HPDE6-E6E7 (cell line): Measurements from ENCODE around the gene WWOX.

ENCODE experiments used
- DNase-seq: peaks from one replicate; pipeline ENCODE4 v3.0.0; 2011; ENCODE audit warnings: missing footprints; ENCODE audit errors: extremely low spot score

The WWOX gene

DNA sequence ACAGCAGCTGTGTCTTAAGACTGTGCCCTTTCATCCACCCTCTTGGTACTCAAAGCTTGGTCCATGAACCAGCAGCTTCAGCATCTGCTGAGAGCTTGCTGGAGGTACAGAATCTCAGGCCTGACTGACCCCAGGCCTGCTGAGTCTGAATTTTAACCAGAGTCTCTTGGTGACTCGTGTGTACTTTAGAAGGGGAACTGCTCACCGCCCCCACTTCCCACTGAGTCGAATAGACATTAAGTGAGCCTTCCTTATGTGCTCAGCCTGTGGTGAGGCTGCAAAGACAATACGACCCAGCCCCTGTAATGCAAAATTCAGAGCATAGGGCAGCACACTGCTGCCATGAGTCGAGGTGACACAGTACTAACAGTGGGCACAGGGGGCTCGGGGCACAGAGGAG, 662.8 kb downstream of the WWOX start:
- DNase-seq, result no peak

DNA sequence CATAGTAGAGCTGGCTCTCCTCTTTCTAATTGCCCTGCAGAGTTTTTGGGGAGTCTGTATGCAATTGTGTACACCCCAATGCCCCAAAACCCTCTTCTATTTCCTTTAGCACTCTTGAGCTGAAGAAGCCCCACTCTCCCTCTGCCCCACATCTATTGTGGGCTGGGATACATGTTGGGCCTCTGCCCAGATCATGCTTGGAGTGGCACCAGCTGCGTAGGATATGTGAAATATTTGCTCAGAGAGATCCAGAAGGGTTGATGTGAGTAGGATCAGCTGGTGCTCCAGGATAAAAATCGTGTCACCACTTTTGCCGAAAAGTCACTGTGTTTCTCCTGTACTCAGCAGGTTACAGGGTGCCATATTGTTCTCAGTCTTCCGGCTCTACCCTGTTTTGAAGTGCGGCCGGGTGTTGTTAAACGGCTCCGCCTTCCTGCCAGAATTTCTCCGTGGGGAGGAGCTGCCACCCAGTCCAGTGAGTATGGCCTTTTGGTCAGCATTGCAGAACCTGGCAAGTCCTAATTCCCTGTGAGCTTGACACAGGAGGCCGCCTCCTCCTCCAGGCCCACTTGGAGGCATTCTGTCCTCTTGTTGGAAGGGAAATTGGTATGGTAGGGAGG, 664.5 kb downstream of the WWOX start:
- DNase-seq, result no peak

DNA sequence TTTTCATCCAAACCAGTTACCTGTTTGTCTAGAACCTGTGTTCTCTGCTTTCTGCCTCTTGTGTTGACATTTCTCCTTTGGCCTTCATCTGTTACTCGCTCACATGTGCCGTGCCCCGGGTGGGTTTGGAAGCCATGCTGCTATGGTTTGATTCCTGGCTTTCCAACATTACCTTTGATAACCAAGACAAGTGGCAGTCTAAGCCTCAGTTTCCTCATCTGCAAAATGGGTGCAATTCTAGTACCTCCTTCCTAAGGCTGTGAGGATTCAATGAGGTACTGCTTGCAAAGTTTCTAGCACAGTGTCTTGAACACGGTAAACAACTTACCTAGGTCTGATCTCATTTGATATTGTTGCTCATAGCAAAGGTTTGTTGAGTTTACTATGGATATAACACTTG, 665.0 kb downstream of the WWOX start:
- no peak for DNase-seq

DNA sequence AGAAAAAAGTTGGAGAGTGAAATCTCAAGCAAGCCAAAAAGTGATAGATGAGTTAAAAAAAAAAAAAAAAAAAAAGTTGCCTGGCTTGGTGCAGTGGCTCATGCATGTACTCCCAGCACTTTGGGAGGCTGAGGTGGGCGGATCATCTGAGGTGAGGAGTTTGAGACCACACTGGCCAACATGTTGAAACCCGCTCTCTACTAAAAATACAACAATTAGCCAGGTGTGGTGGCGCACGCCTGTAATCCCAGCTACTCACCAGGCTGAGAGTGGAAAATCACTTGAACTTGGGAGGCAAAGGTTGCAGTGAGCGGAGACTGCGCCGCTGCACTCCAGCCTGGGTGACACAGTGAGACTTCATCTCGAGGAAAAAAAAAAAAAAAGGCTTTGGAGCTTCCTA, 668.8 kb downstream of the WWOX start:
- no peak for DNase-seq

DNA sequence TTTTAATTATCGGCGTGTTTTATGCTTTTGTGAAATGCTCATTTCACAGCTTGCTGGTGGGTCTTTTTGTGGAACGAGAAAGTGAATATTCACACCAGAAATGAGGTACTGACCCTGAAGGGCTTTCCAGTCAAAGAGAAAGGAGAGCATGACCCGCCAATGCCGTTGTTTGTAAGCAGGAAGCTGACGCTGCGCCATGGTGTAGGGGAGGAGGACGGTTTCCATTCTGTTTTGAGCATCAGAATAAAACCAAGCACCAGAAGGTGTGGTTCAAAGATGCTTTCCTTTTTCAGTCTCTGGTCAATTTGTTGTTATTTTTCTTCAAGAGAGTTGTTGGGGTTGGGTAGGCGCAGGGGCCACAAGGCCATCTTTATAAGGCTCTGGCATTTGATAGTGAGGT, 669.3 kb downstream of the WWOX start:
- no peak for DNase-seq

DNA sequence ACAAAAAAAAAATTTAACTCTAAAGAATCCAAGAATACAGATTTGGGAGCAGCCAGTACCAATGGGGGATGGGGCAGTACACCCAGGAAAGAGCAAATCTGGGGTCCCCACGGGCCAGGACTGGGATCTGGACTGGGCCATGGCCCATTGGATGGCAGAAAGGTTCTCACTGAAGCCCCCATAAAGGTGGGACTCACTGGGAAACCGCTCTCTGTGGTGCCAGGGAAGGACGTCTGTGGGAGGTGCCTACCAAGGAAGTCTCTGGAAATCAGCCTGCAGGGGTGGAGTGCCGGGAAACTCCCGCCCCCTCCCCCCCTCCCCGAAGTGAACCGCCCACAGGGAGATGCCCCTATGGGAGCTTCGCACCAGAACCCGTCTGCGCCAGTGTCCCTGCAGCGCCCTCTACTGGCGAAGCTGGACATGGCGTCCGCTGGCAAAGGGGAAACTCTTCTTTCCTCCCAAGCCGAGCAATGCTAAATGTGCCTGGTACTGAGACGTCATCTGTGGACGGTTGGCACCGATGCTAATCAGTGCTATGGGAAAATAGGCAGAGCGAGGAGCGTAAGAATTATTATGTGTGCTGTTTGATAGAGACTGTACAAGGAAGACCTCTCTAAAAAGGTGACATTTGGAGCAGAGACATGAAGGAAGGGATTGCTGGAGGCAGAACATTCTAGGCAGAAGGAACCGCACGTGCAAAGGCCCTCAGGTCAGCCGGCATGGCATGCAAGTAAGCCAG, 671.1 kb downstream of the WWOX start:
- no peak for DNase-seq

DNA sequence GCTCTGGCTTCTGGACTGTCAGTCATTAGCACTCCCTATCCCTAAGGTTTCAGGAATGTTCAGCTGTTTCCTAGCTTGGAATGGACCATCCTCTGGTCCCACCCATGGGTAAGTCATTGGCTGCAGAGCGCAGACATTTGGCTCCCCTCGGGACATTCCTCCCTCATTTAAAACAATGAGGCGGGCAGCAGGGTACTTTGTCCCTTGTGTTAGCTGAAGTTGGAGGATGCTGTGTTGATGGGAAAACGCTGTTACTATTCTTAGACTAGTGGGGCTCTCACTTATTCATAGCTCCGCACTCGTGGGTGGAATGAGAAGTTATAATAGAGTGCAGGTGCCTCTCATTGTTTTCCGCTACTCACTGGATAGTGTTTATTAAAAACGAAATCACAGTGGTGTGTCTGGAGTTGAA, 673.8 kb downstream of the WWOX start:
- DNase-seq, result no peak

DNA sequence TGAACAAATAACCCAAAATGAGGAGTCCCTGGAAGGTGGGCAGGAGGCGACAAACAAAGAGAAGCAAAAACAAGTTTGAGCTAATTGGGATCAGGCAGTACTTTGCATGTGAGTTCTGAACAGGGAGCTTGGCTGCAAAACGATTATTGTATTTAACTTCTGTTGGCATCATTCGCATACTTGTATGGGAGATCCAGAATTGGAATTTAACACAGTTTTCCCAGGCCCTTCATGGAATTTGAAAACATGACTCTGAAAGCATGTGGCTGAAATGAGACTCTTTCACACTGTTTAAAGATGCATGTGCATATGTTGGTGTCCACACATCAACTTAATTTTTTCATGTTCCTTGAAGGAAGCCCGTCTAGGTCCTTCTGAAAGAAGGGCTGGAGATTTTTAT, 674.3 kb downstream of the WWOX start:
- DNase-seq, result no peak

DNA sequence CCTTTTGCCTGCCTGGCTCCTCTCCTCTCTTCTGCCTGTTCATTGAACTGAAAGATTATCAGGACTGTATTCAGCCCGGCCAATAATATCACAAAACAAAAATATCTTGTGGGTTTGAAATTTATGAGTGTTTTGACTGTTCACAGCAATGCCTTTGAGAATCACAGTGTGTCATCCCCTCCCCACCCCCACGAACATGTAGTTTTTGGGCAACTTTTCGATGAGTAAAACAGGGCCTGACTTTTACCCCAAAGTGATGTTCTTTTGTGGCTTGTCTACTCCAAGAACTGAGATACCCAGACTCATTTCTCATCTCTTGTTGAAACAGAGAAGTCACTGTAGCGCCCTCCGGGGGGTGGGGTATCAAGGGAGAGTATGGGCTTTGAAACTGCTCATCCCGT, 675.7 kb downstream of the WWOX start:
- no peak for DNase-seq

DNA sequence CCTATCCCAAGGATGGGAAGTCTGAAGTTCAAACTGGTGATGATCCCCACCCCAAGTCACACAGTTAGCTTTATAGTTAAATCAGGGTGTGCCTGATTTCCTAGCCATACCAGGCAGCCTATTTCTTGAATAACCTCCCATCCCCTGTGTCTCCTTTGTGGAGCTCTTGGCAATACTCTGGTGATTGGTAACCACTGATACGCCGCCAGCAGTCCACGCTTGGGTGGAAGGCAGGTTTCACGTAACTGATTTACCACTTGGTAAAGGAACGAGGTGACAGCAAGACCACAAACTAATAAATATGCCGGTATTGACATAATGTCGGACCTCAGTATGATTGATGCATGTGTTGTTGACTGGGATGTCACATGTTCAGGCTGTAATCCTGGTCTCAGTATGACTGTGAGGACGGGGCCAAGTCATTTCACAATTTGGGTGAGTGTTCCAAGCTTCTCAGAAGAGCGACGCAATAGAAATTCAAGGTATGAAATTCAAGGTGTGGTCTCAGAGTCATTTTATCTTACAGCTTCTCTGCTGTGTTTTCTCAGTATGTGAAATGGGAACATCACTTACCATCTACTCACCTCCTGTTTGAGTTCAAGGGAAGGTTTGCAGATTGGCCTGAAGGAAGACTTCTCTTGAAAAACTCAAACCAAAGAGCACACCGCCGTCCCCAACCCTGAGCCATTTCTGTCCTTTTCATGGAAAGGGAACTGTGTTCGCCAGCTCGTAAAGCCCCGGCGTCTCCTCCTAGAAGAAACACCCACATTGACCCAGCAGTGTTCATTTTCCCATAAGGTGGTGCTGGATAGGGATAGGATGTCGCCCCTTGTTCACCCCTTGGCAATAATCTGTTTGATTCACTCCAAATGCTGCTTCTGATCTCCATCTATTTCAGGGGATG, 678.9 kb downstream of the WWOX start:
- no peak for DNase-seq

DNA sequence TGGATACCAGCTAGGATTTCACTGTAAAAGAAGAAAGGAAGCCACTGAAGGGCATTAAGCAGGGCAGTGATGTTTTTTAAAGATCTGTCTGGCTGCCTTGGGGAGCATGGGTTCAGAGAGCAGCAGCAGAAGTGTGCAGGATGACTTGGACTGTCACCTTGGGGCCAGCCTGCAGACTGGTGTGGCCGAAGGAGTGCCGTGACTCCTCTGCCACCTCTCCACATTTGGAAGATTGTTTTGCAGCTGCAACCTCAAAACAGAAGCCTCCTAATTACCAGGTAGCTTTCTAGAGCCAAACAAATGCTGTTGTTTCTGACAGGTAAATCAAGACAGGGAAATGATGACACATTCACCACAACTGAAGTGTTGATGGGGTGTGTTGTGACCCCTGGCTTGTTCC, 681.4 kb downstream of the WWOX start:
- DNase-seq, result no peak

DNA sequence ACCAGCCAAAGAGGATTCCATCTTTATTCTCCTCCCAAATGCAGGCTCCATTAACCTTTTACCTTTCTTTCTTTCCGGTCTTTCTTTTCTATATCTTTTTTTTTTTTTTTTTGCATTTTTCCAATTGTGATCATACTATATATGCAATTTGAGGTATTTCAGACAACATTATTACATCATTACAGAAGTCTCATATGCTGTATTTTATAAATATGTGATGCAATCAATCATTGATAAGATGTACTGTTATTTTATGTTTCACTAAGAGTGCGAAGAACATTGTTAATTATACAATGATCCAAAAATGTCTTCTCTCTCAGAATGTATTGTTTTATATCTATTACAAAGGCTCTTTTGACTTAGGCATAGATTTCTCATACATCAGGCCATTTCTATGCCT, 683.1 kb downstream of the WWOX start:
- DNase-seq, result no peak

DNA sequence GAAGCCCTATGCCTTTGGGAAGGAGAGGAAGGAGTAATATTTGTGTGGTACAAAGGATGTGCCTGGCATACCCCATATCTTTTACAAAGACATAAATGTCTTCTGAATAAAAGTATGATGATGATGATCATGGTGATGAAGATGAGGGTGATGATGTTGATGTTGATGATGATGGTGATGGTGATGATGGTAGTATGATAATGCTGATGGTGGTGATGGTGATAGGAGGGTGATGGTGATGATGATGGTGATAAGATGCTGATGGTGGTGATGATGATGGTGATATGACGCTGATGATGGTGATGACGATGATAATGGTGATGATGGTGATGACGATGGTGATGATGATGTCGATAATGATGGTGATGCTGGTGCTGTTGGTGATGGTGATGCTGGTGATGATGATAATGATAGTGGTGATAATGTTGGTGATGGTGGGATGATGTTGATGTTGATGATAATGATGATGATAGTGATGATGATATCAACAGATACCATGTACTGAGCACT, 684.2 kb downstream of the WWOX start:
- DNase-seq, result no peak

DNA sequence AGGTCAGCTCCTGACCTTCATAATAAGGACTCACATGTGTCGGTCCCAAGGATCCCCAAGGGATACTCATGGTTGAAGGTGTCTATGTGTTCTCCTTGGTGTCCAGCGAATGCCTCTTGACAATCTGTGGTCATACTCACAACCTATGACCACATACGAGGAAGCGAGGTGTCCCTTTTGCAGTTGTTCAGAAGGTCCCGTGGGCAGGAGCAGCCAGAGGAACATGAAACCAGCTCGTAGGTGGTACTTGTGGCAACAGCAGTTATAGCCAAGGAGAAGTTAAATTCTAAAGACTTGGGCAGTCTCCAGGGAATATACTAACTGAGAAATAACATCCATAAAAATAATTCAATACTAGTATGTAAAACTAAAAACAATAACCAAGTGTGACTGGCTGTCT, 685.3 kb downstream of the WWOX start:
- no peak for DNase-seq

DNA sequence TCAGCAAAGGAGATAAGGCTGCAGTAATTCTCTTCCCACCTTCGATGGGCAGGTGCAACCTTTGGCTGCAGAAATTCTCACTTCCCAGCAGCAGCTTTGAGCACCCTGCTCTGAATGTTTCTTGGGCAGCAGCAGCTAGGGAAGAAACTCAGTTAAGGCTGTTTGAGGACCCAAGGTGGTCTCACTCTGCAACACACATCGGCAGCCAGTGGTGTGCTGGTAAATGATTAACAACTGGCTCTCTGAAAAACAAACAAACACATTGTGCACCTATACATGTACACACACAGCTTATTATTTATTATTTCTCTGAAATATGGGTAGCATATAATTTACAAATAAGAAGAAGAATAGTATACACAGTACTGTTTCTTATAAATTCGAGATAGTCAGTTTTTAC, 685.8 kb downstream of the WWOX start:
- DNase-seq, result no peak

DNA sequence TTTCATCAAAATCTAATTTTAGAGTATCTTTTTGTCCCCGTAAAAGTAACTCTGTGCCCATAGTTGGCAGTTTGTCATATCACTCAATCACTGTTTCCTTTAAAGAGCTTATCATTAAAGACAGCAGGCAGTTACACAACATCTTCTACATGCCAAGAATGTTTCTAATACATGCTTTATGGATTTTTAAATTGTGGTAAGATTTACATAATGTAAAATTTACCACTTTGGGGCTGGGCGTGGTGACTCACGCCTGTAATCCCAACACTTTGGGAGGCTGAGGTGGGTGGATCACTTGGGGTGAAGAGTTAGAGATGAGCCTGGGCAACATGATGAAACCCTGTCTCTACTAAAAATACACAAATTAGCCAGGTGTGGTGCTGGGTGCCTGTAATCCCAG, 687.2 kb downstream of the WWOX start:
- no peak for DNase-seq

DNA sequence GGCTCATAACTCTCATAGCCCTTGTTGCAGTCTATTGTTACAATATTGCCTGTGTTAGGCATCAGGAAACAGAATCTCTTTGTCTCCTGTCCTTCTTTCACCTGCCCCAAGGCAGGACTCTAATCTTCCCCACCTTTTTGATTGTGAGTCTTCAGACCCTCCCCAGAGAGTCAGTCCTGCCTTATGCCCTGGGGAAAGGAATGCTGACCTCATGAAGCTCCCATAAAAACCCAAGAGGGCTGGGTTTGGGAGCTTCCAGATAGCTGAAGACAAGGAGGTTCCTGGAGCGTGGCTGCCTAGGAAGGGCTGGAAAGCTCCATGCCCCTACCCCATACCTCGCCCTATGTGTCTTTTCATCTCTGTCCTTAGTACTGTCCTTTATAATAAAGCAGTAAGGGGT, 688.8 kb downstream of the WWOX start:
- no peak for DNase-seq

DNA sequence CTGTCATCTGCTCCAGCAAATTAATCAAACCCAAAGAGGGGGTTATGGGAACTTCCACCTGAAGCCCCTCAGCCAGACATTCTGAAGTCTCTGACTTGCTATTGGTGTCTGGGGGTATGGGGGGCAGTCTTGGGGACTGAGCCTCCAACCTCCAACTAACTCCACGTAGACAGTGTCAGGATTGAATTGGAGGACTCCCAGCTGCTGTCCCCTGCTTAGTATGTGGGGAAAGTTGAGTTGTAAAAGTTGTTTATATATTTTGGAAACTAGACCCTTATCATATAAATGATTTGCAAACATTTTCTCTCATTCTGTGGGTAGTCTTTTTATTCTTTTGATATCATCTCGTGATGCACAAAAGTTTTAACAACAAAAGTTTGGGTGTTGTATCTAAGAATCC, 689.2 kb downstream of the WWOX start:
- DNase-seq, result no peak

DNA sequence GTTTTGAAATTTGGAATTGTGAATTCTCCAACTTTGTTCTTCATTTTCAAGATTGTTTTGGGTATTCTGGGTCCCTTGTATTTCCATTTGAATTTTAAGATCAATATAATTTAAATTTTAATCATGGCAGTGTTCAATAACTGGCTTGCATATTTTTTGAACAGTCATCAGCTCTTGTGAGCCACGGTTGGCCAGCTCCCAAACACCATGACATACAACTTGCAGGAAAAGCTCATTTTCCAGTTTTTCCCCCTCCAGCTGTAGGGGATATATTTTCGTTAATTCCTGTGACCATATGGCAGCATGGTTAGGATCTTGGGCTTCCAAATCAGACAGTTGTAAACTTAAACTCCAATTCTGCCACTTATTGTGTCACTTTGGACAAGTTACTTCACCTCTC, 690.1 kb downstream of the WWOX start:
- no peak for DNase-seq

DNA sequence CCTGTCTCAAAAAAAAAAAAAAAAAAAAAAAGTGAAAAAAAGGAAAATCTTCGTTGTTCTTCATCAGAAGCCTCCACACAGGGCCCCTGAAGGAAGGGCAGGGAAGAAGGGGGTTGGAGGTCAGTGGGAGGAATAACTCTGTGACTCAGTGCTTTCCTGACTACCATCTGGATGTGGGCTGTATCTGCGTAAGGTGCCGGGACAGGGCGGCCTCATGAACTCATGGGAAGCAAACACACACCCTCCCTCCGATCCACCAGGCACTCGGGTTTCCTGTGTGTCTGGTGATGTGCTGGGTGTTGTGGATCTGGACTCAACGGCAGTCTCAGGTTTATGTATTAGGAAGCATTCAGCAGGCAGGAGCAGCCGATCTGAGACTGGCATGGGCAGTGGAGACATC, 691.6 kb downstream of the WWOX start:
- DNase-seq, result no peak

DNA sequence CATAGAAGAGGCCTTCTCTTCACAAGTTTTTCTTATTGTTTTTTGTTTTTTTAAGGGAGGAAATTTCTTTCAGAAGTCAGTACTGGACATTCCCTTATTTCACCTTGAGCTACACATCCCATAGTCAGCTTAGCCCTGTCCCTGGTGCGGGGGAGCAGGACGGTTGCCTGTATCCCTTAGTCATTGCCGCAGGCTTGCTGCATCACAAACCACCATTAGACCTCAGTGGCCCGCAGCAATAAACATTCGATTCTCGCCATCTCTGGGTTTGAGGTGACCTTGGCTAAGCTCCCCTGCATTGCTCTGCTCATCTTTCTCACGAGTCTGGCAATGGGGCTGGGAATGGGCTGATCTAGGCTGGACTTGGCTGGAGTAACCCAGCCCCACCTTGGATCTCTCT, 692.5 kb downstream of the WWOX start:
- DNase-seq, result no peak

DNA sequence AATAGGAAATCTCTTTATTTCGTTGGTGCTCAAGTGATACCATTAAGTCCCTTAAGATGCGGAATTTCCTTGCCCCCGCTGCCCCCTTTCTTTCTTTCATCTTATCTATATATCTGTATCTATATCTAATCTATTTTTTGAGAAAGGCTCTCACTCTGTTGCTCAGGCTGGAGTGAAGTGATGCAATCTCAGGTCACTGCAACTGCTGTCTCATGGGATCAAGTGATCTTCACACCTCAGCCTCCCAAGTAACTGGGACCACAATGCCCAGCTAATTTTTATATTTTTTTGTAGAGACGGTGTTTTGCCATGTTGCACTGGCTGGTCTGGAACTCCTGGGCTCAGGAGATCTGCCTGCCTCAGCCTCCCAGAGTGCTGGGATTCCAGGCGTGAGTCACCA, 693.5 kb downstream of the WWOX start:
- no peak for DNase-seq
